Ovary (tissue), 3 donors: Measurements from ENCODE around the gene TBCD.

Experiments used
- EP300 ChIP-seq: sonication (generic); formaldehyde crosslinking; IDR thresholded peaks from one replicate; pipeline ENCODE4 v1.6.1; 2017; ENCODE audit warnings: antibody characterized with exemption
- POLR2A ChIP-seq: fragments of 450-650 bp; IDR thresholded peaks from one replicate; pipeline ENCODE4 v1.6.1; 2017; ENCODE audit warnings: antibody characterized with exemption, mild to moderate bottlenecking, moderate library complexity
- TF ChIP-seq, protein P1 (sequence below), 3 donors: fragments of 450-650 bp in 2 of 3; fragments of 200-600 bp in 1 of 3; IDR thresholded peaks; one replicate each; pipeline versions ENCODE4 v1.5.1 to v1.8.0; 2016 to 2022; ENCODE audit warnings: antibody characterized with exemption in 3 of 3, mild to moderate bottlenecking in 1 of 3
- donor health status: DM: no; HTN: no; CAD: no.

DNA sequence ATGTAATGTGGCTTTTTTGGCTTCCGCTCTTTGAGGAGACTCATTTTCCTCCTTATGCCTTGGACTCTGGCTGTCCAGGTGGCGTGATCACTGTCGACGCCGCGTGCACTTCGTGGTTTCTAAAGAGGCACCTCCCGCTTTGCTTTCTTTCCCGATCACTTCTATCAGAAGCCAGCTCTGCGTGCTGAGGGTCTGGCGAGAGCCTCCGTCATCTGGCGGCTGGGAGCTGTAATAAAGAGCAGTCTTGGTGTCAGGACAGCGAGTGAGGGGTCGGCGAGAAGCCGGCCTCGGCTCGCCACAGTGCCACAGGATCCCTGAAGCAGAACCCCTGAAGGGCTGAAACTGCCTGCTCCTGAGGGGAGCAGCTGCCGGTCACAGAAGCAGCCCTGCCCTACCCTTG lies 80.5 kb downstream of the TBCD start:
- TF ChIP-seq, protein P1, sequence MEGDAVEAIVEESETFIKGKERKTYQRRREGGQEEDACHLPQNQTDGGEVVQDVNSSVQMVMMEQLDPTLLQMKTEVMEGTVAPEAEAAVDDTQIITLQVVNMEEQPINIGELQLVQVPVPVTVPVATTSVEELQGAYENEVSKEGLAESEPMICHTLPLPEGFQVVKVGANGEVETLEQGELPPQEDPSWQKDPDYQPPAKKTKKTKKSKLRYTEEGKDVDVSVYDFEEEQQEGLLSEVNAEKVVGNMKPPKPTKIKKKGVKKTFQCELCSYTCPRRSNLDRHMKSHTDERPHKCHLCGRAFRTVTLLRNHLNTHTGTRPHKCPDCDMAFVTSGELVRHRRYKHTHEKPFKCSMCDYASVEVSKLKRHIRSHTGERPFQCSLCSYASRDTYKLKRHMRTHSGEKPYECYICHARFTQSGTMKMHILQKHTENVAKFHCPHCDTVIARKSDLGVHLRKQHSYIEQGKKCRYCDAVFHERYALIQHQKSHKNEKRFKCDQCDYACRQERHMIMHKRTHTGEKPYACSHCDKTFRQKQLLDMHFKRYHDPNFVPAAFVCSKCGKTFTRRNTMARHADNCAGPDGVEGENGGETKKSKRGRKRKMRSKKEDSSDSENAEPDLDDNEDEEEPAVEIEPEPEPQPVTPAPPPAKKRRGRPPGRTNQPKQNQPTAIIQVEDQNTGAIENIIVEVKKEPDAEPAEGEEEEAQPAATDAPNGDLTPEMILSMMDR (IDR thresholded peaks at IDR 0.05), result no peak
- no peak for TF ChIP-seq EP300
- TF ChIP-seq POLR2A, result no peak
